HG03175 (cell line): ENCODE measurements around the gene CENPA.
"Not testable (repeated sequence)": the region's sequence is repeated elsewhere in the genome, so short reads cannot be mapped to it uniquely, and the experiment has no call there.

Source experiments
- ATAC-seq: cut with Tn5 transposase; IDR thresholded peaks from one replicate; pipeline ENCODE4 v1.9.1; 2021; ENCODE audit warnings: mild to moderate bottlenecking, moderate library complexity; ENCODE audit not compliant: unreplicated experiment

Gene CENPA

GRCh38 chr2:26786207-26787028 is 562 bp downstream of the CENPA start:
- peak; percentile 11 for ATAC-seq

GRCh38 chr2:26792720-26793119 is 6.9 kb downstream of the CENPA start:
- no peak for ATAC-seq

- ATAC-seq = no peak
Measured at GRCh38 chr2:26793518-26793917, 7.7 kb downstream of the CENPA start.

- ATAC-seq = not testable (repeated sequence)
Measured at GRCh38 chr2:26795135-26795534, 9.3 kb downstream of the CENPA start.

GRCh38 chr2:26801328-26801727 is 15.5 kb downstream of the CENPA start:
- no peak for ATAC-seq

GRCh38 chr2:26801796-26802195 is 15.9 kb downstream of the CENPA start:
- no peak for ATAC-seq

GRCh38 chr2:26805241-26805676 is 19.4 kb downstream of the CENPA start:
- no peak for ATAC-seq

GRCh38 chr2:26807788-26808460 is 22.1 kb downstream of the CENPA start:
- no peak for ATAC-seq

GRCh38 chr2:26809211-26809610 is 23.4 kb downstream of the CENPA start:
- ATAC-seq = no peak

GRCh38 chr2:26809876-26810577 is 24.2 kb downstream of the CENPA start:
- no peak for ATAC-seq

- no peak for ATAC-seq
Measured at GRCh38 chr2:26811261-26811660, 25.4 kb downstream of the CENPA start.

- ATAC-seq = no peak
Measured at GRCh38 chr2:26811791-26812694, 26.2 kb downstream of the CENPA start.

- ATAC-seq = no peak
Measured at GRCh38 chr2:26812731-26813130, 26.9 kb downstream of the CENPA start.

- not testable (repeated sequence) for ATAC-seq
Measured at GRCh38 chr2:26814072-26814765, 28.4 kb downstream of the CENPA start.

GRCh38 chr2:26816893-26817292 is 31.0 kb downstream of the CENPA start:
- ATAC-seq = no peak

- no peak for ATAC-seq
Measured at GRCh38 chr2:26818255-26818654, 32.4 kb downstream of the CENPA start.

- no peak for ATAC-seq
Measured at GRCh38 chr2:26818972-26819371, 33.1 kb downstream of the CENPA start.

GRCh38 chr2:26820932-26821331 is 35.1 kb downstream of the CENPA start:
- ATAC-seq = no peak

- ATAC-seq = no peak
Measured at GRCh38 chr2:26822877-26823276, 37.0 kb downstream of the CENPA start.
